Inferior parietal cortex (tissue), 1 donor: Measurements from ENCODE around the gene PCED1B.
"Not testable (repeated sequence)": the region's sequence is repeated elsewhere in the genome, so short reads cannot be mapped to it uniquely, and the experiment has no call there.

Experiments
- DNase-seq: peaks from one replicate; pipeline ENCODE4 v3.0.0-alpha.2; 2016; ENCODE audit errors: extremely low spot score

The PCED1B gene

DNA sequence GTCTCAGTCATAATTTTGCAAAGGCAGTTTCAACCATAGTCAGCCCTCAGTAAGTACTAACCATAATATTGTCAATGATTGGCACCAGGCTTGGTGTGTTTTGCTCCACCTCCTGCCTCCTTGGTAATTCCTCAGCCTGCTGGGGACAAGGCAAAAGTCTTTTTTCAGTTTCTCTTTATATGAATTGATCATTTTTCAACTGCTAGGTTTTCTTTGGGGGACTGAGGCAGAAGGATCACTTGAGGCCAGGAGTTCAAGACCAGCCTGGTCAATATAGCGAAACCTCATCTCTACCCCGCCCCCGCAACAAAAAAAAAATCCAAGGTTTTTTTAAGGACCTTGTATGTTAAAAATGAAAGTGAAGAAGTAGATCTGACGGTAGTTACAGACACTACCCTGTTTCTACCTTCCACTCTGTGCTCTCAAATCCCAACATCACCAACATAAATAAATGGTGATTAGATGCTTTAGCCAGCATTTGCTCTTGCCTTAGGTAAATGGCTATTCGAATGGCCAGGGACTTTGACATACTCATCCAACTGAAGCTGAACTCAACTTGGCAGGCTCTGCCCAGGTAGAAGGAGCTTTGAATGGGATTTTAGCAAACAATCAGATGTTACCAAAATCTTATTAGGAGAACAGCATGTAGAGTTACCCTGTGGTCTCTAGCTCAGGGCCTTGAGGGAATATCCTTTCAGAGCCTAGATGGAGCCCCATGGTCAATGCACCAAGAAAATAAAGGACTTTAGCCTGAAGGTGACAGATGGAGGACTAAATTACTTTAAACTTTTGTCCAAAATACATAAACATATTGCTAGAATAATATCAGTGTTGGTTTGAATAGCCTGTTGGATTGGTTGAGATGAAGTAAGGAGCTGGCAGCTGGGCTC lies 127.3 kb downstream of the PCED1B start:
- no peak for DNase-seq

- no peak for DNase-seq
Observed at GRCh38 chr12:47207340-47207717, 127.9 kb downstream of the PCED1B start.

GRCh38 chr12:47207829-47208248 lies 128.4 kb downstream of the PCED1B start:
- DNase-seq = no peak

GRCh38 chr12:47209014-47209413 lies 129.6 kb downstream of the PCED1B start:
- no peak for DNase-seq

GRCh38 chr12:47210776-47211175 lies 131.4 kb downstream of the PCED1B start:
- DNase-seq = no peak

- no peak for DNase-seq
Observed at GRCh38 chr12:47212701-47213039, 133.2 kb downstream of the PCED1B start.

DNA sequence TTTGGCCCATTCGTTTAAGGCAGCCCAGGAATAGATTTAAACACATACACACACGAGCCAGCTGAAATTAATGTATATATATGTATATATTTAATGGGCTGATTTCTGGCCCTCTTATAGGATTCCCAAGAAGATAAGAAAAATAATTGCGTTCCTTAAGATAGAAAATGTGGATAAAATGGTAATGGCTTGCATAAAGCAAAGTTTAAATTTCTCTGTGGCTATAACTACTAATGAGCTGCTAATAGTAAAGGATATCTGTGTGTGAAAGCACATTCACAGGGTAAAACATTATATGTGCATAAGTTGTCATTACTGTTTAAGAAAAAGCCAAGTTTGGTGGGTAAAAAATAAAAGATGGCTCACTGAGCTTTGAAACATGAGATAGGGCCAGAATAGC lies 134.0 kb downstream of the PCED1B start:
- no peak for DNase-seq

DNA sequence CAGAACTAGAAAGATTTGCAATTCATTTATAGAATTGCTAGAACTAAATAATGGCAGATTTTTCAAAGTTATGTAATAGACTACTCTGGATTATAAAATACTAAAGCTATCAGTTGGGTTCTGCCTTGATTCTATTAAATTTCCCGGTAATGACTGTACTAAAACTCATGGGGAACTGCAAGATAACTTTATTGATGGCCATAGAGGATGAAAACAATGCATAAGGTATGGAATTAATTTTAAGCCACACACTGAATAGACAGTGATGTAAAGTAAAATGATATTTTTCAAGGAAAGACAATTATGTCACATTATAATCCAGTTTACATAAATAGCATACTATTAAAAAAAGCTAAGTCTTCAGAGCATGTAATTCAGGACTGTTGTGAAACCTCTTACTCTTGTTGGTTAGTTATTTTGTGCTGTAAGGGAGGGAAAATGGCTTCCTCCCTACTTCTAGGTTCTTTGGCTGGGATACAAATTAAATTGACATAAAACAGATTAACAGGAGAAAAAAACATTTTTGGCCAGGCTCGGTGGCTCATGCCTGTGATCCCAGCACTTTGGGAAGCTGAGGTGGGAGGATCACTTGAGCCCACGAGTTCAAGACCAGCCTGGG lies 134.7 kb downstream of the PCED1B start:
- DNase-seq = no peak

DNA sequence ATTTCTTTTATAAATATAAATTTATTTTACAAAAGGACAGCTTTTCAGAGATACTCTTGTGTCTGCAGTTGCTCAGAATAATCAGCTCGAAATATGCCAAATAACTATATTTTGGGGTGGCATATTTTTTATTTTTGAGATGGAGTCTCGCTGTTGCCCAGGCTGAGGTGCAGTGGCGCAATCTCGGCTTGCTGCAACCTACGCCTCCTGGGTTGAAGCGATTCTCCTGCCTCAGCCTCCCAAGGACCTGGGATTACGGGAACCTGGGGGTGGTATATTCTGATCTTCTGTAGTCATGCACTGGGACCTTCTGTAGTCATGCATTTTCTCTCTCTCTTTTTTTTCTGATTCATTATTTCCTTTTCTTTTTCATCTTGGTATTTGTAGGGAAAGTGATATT lies 135.3 kb downstream of the PCED1B start:
- no peak for DNase-seq

DNA sequence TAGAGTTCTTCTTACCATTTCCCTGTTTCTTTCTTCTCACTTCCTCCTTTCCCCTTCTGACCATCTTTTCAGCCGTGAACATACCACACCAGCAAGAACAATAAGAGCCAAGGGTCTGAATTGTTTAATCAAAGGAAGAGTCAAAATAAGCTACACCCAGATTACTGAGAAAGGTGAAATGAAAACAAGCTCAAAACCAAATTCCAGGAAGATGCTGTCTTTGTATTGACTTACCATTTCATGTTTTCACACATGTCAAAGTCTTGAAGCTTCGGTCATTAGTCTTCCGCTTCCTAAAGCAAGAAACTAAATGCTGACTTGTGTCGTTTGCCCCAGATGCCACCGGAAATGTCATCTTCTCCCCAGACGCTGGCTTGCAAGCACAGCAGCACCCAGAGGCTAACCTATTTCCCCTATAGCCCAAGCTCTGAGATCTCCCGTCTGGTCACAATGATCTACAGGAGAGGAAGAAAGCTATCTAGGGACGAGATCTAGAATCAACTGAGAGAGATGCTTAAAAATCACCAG lies 136.8 kb downstream of the PCED1B start:
- no peak for DNase-seq

DNA sequence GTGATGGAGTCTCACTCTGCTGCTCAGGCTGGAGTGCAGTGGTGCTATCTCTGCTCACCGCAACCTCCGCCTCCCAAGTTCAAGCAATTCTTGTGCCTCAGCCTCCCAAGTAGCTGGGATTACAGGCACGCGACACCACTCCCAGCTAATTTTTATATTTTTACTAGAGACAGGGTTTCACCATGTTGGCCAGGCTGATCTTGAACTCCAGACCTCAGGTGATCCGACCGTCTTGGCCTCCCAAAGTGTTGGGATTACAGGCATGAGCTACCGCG lies 138.1 kb downstream of the PCED1B start:
- DNase-seq = not testable (repeated sequence)

DNA sequence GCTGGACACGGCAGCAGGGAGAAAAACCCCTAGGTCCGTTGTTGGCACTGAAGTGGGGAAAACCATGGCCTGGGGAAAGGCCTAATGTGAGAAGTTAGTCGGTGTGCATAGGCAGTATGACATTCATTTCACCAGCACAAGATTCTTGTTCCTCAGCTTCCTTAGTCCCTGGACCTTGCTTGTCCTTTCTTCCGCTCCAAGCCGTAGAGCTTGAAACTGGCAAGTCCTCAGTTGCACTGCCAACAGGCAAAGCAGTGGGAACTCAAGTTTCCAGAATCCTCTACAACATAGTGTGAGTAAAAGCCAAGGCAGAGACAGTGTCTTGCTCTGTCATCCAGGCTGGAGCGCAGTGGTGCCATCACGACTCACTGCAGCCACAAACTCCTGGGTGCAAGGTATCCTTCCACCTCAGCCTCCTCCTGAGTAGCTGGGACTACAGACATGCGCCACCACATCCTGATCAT lies 138.8 kb downstream of the PCED1B start:
- no peak for DNase-seq

- no peak for DNase-seq
Observed at GRCh38 chr12:47219243-47219642, 139.8 kb downstream of the PCED1B start.

- no peak for DNase-seq
Observed at GRCh38 chr12:47221256-47222023, 142.0 kb downstream of the PCED1B start.

GRCh38 chr12:47222520-47223030 lies 143.2 kb downstream of the PCED1B start:
- no peak for DNase-seq

DNA sequence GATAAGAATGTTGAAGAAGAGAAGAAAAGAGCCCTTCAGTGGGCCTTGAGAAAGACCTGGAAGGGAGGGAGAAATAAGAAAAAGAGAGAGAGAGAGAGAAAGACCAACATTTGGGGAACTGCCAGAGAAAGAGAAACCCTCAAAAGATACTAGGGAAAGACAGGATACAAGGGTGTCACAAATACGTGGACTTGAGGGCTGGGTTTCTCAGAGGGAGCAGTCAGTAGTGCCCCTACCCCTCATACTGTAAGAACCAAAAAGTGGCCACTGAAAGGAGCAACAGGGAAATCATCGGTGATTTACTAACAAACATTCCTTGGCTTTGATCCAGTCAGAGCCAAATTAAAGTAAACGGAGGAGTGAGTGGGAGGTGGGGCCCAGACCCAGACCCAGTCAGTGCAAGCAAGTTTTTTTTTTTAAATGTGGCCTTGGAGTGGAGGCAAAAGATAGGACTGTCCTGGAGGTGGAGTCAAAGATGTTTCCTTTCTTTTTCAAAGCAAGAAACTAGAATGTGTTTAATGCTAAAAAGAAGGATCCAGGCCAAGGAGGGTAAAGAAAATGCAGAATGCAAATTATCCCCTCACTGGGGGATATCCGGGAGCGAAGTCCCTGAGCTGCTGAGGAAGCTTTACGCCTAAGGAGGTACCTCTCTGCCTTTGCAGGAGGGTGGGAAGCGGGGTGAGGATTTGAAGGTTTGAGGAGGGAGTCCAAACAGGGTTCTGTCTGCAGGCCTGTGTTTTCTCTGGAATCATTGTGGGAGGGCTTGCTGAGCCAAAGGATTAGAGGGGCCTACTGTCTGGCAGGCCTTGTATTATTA lies 143.8 kb downstream of the PCED1B start:
- DNase-seq = no peak

DNA sequence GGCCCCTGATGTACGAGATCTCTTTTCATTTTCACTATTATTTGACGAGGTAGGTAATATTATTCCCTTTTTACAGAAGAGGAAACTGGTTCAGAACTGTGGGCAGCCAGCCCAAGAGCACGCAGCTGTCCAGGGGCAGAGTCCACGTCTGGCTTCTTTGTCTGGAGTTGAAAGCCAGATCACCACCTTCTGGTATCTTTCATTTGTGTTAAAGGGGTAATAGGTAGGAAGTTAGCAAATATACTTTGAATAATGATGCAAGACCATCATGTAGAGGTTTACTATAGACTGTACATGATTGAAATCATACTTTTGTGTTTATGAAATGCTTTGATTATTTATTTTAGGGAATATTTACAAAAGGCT lies 144.4 kb downstream of the PCED1B start:
- no peak for DNase-seq

GRCh38 chr12:47224563-47225133 lies 145.2 kb downstream of the PCED1B start:
- DNase-seq = no peak

DNA sequence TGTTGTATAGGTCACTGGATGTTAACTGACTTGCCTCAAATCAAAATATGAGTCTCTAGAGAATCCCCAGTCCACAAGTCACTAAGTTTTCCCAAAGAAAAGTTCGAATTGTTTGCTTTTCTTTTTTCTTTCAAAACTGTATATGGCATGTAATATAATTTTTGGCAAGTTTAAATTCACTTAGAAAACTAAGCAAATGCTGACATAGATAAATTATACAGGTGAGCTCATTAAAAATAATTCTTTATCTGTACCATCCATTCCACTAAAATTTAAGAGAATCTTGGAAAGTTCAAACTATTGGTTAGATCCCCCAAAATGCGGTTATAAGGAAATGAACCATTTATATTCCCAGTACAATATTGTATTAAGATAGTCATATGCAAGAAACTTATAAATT lies 145.9 kb downstream of the PCED1B start:
- no peak for DNase-seq

- no peak for DNase-seq
Observed at GRCh38 chr12:47226199-47226598, 146.8 kb downstream of the PCED1B start.

- DNase-seq = no peak
Observed at GRCh38 chr12:47228802-47229201, 149.4 kb downstream of the PCED1B start.
